ENCODE measurements around the gene RBM6. TPM values are rescaled to one million over a fixed set of nuclear protein-coding genes. Genes with fewer than 3 reads are reported as not detected.
A peak's percentile ranks its signal among the peaks of the same experiment; 100 is the strongest.

The RBM6 gene
- total and polyA plus RNA-seq, 9 of the 15 experiments (the other 6 are each of a cell fraction or from before 2014, with no cell fraction given): 19.9 to 82.2 (median 57.8) TPM

- FAIRE-seq (no peak), ATAC-seq (no peak; the same call in 1 of the 3 replicates), DNase-seq (ENCODE audit: extremely low read depth in 1 of 4, low spot score in 3 of 4) (no peak)
- peak overlapping the region; percentile 62 for H3K4me3 ChIP-seq
- H4K20me1 ChIP-seq (replicated peaks; ENCODE audit: control insufficient read depth, insufficient read depth, low read length): no peaks in the 10 kb centered on the region
- H3K36me3 ChIP-seq (ENCODE audit: control insufficient read depth, insufficient read depth, low read length): peaks cover 5% of the 10 kb centered on the region; the same call in 1 of the 3 replicates
- no peaks in the 10 kb centered on the region for H3K27me3 ChIP-seq (ENCODE audit: control insufficient read depth in 2 of 2, insufficient read depth in 2 of 2, low read length in 2 of 2)
- intact Hi-C loops (cut with micrococcal nuclease): no loop called here
- WGBS (ENCODE audit: insufficient coverage, low coverage, missing lambda C conversion rate): 21% methylated on average over 10 of the region's 16 CpGs
- H3K9me1 ChIP-seq (ENCODE audit: control insufficient read depth, insufficient read depth, low read length): peaks cover 2% of the 10 kb centered on the region
- POLR2A ChIA-PET: interaction anchor here (0.5 to 4.1 kb wide), 11 partner anchors 10 to 201 kb away, joined by 3 to 38 read pairs (median 4); partner anchors contain the start of gene RBM6
- peak overlapping the region; percentile 97 for H3K4me2 ChIP-seq (ENCODE audit: insufficient read depth, low read length)
- CTCF ChIA-PET (ENCODE audit: low intra/inter-chr PET ratio): interaction anchor here (0.5 kb wide), 1 partner anchor 368 kb away, joined by 3 read pairs; no protein-coding TSS in a partner anchor
- H3K27ac ChIP-seq (ENCODE audit: extremely low read depth, low read depth, low read length): peak overlapping the region; percentile 95
- in situ Hi-C loops (cut with MboI): no loop called here
- peak overlapping the region; percentile 89 to 95; a peak in 3 of 4 replicates for H3K9ac ChIP-seq (ENCODE audit: insufficient read depth in 1 of 2, low read depth in 2 of 2, low read length in 2 of 2)
- TSS peak; percentile 64 for BruUV-seq (replicated peaks)
- H2AFZ ChIP-seq (ENCODE audit: low read depth, low read length): peak overlapping the region; percentile 99
- peaks cover 18 to 29% of the 10 kb centered on the region in 2 experiments for H3K4me1 ChIP-seq (replicated peaks in 1 of 2; ENCODE audit: control insufficient read depth in 2 of 2, insufficient read depth in 2 of 2, low read length in 2 of 2)
- no peaks in the 10 kb centered on the region for H3K9me3 ChIP-seq (replicated peaks; ENCODE audit: control insufficient read depth, insufficient read depth, low read depth, low read length)
- peaks cover 26% of the 10 kb centered on the region for H3K79me2 ChIP-seq (ENCODE audit: control insufficient read depth, insufficient read depth, low read length)
- TF ChIP-seq CEBPB (tag; IDR thresholded peaks at IDR 0.05): 0 out of 2 replicates have a peak, but pooled peaks have one; percentile 5
- TF ChIP-seq NFRKB (IDR thresholded peaks at IDR 0.05; ENCODE audit: low read depth): 0 out of 2 replicates have a peak, but pooled peaks have one; percentile 70
- TF ChIP-seq EGR1 (conservative IDR thresholded peaks at IDR 0.05): peak; percentile 36; the same call in 1 of the 2 replicates
- TF ChIP-seq BRD4 (IDR thresholded peaks at IDR 0.05): 0 out of 2 replicates have a peak, but pooled peaks have one; percentile 22
- 0 out of 4 replicates have a peak, but pooled peaks of 1 of the 2 experiments have one; percentile 22 for TF ChIP-seq MLLT1 (IDR thresholded peaks at IDR 0.05)
- no peak for TF ChIP-seq ZSCAN32 (CRISPR knock-in tag; IDR thresholded peaks at IDR 0.05)
- no peak for TF ChIP-seq HDAC3 (IDR thresholded peaks at IDR 0.05; ENCODE audit: borderline replicate concordance, partially characterized antibody)
- peak; percentile 41; the same call in 1 of the 2 replicates for TF ChIP-seq ZBTB40 (IDR thresholded peaks at IDR 0.05)
- TF ChIP-seq ZBTB40 (CRISPR knock-in tag; IDR thresholded peaks at IDR 0.05): no peak
- TF ChIP-seq GABPA (tag; conservative IDR thresholded peaks at IDR 0.05; ENCODE audit: low read depth): no peak
- TF ChIP-seq CEBPG (CRISPR knock-in tag; IDR thresholded peaks at IDR 0.05): no peak
- peak in 1 of 2 experiments; percentile 6; a peak in 2 of 4 replicates for TF ChIP-seq CEBPG (tag; conservative IDR thresholded peaks at IDR 0.05 in 1 of 2, IDR thresholded peaks at IDR 0.05 in 1 of 2)
Observed at GRCh38 chr3:49930168-49930690, 9.7 kb upstream of the RBM6 start.
